ENCODE data around the gene PCSK4. TPM values are rescaled to one million over a fixed set of nuclear protein-coding genes. Genes with fewer than 3 reads are reported as not detected.

PCSK4 gene
- polyA plus RNA-seq, 1 experiment, result 0.40 TPM

GRCh38 chr19:1447944-1448343 is 42.2 kb downstream of the PCSK4 start:
- ChIA-PET POLR2A (no interaction called here), CTCF (no interaction called here)
- Histone ChIP-seq H3K27ac (ENCODE audit: low read depth, low read length) (no peak overlapping the region), H3K4me3 (ENCODE audit: low read depth, low read length) (no peak overlapping the region), H3K27me3 (ENCODE audit: control insufficient read depth, insufficient read depth, low read length) (peaks cover 58% of the 10 kb centered on the region), H3K9me3 (ENCODE audit: control insufficient read depth, insufficient read depth, low read length) (no peaks in the 10 kb centered on the region; the same call in 1 of the 2 replicates)
- no peak for TF ChIP-seq CTCF (IDR thresholded peaks at IDR 0.05; ENCODE audit: low read depth, low read length)
- DNase-seq (ENCODE audit: low read depth, low spot score), result no peak

GRCh38 chr19:1447504-1447903 is 42.6 kb downstream of the PCSK4 start:
- H3K4me3 ChIP-seq (ENCODE audit: low read depth, low read length), result no peak overlapping the region
- CTCF ChIA-PET, result no interaction called here
- no peak for TF ChIP-seq CTCF (IDR thresholded peaks at IDR 0.05; ENCODE audit: low read depth, low read length)

GRCh38 chr19:1446713-1447481 is 43.3 kb downstream of the PCSK4 start:
- Histone ChIP-seq H3K4me3 (ENCODE audit: low read depth, low read length) (peak overlapping the region; percentile 55; the same call in 1 of the 2 replicates), H3K27me3 (ENCODE audit: control insufficient read depth, insufficient read depth, low read length) (peaks cover 48% of the 10 kb centered on the region), H3K9me3 (ENCODE audit: control insufficient read depth, insufficient read depth, low read length) (no peaks in the 10 kb centered on the region), H3K27ac (ENCODE audit: low read depth, low read length) (no peak overlapping the region)
- TF ChIP-seq CTCF (IDR thresholded peaks at IDR 0.05; ENCODE audit: low read depth, low read length), result no peak
- ChIA-PET CTCF (no interaction called here), POLR2A (no interaction called here)
- no peak for DNase-seq (ENCODE audit: low read depth, low spot score)

More at GRCh38 chr19:1447504-1447903, 42.6 kb downstream of the PCSK4 start:
- peaks cover 54% of the 10 kb centered on the region for H3K27me3 ChIP-seq (ENCODE audit: control insufficient read depth, insufficient read depth, low read length)
- no peak for DNase-seq (ENCODE audit: low read depth, low spot score)
- H3K27ac ChIP-seq (ENCODE audit: low read depth, low read length), result no peak overlapping the region
- H3K9me3 ChIP-seq (ENCODE audit: control insufficient read depth, insufficient read depth, low read length), result no peaks in the 10 kb centered on the region
- POLR2A ChIA-PET, result no interaction called here

GRCh38 chr19:1445932-1446712 is 44.0 kb downstream of the PCSK4 start:
- Histone ChIP-seq H3K4me3 (ENCODE audit: low read depth, low read length) (peak overlapping the region; percentile 55), H3K9me3 (ENCODE audit: control insufficient read depth, insufficient read depth, low read length) (no peaks in the 10 kb centered on the region), H3K27ac (ENCODE audit: low read depth, low read length) (no peak overlapping the region), H3K27me3 (ENCODE audit: control insufficient read depth, insufficient read depth, low read length) (peaks cover 40% of the 10 kb centered on the region)
- no peak for TF ChIP-seq CTCF (IDR thresholded peaks at IDR 0.05; ENCODE audit: low read depth, low read length)
- CTCF ChIA-PET, result interaction anchor here (0.9 kb wide), 1 partner anchor 63 kb away, joined by 5 read pairs; no protein-coding TSS in a partner anchor
- POLR2A ChIA-PET, result no interaction called here
- no peak for DNase-seq (ENCODE audit: low read depth, low spot score)
